ENCODE measurements around the gene ARHGAP33.
"Not testable (repeated sequence)": the region's sequence is repeated elsewhere in the genome, so short reads cannot be mapped to it uniquely, and the experiment has no call there.

The ARHGAP33 gene

DNA sequence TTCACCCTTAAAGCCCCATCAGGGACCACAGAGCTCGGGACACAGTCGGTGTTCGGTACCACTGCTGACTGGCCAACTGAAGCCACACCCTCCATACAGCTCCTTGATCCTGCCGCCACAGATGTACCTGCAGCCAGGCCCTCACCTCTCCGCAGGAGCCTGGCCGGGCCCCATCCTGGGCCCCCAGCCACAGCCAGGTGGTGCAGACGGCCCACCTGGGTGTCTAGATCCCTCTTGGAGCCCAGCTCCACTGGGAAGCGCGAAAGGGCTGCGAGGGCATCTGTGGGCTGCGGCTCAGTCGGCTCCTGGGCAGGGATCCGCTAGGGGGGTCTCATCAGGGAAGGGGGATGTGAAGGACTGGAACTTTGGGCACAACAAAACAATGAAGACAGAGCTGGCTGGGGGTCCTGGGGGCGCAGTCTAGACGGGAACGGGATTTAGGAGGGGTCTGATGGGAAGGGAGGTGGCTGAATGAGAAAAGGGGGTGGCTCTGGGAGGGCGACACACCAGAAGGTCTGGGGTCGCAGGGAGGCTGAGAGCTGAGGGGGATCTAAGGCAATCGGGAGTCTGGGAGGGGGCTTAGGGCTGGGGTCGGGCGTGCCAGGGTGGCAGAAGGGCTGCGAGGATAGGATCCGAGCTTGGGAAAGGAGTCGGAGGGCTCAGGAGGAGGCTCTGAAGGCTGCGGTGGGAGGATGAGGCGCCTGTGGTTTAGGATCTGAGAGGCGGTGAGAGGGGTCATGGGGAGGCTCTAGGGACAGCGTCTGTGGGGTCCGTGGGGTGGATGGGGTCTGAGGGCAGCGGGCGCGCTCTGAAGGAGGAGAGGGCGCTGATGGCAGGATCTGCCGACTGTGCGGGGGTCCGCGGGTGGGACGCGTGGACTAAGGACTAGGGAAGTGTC, 21.5 kb downstream of the ARHGAP33 start:
- FAIRE-seq, result no peak

GRCh38 chr19:35797663-35798062, 22.3 kb downstream of the ARHGAP33 start:
- no peak for FAIRE-seq

DNA sequence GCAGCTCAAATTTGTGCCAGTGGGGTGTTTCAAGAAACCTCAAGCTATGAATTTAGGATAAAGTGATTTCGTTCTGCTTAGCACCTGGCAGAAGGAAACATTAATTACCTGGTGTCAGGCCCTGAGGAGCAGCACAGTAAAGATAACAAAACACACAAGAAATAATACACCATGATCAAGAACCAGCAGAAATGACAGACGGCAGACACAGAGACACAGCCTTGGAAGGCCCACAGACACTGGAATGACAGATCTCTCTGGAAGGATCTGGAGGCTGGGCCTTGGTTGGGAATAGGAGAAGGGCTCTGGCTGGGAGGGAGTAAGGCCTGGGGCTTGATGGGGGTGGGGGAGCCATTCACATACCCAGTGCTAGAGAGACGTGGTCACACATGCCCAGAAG, 26.5 kb downstream of the ARHGAP33 start:
- FAIRE-seq, result no peak

GRCh38 chr19:35805526-35806102, 30.2 kb downstream of the ARHGAP33 start:
- FAIRE-seq, result no peak

GRCh38 chr19:35806597-35806996, 31.2 kb downstream of the ARHGAP33 start:
- no peak for FAIRE-seq

- FAIRE-seq, result no peak
These were observed 32.3 kb downstream of the ARHGAP33 start for GRCh38 chr19:35807633-35808032.

- no peak for FAIRE-seq
These were observed 36.2 kb downstream of the ARHGAP33 start for GRCh38 chr19:35811317-35812219.

DNA sequence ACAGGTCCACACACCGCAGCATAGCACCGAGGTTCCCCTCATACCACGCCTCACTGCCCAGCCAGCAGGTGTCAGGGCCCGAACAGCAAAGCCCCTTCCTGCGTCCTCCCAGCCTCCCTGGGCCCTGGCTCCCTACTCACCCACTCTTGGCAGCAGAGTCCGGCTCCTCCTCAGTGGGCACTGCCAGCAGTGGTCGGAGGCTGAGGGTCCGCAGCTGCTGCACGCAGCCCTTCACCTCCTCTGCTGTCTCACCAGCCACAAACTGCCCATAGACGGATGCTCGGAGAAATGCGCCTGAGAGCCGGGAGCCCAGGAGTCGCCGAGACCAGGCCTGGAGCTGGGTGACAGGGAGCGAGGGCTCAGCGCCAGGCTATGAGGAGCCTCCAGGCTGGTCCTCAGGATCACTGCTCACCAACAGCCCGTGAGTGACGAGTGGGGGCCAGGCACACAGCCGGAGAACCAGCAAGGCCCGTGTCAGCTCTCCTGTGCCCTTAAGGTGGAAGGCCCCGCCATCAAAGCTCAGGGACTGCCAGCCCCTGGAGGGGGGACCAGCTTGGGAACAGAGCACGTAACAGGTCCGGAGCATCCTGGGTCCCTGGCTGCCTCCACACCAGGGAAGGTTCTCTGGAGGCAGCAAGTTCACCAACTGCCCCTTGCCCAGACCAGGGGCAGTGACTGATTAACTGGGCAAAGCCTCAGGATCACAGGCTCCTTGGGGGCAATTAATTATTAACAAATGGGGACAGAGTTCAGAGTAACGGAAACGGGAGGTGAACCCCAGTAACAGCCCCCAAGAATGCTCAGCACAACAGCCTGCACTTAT, 37.1 kb downstream of the ARHGAP33 start, which contains the start of gene PRODH2:
PRODH2 (minus strand) TSS at position 626 of the 823 bp plus-strand sequence; CDS start at position 586, 40 bp downstream.
- no peak for FAIRE-seq

- no peak for FAIRE-seq
These were observed 37.9 kb downstream of the ARHGAP33 start for GRCh38 chr19:35813043-35813890.

DNA sequence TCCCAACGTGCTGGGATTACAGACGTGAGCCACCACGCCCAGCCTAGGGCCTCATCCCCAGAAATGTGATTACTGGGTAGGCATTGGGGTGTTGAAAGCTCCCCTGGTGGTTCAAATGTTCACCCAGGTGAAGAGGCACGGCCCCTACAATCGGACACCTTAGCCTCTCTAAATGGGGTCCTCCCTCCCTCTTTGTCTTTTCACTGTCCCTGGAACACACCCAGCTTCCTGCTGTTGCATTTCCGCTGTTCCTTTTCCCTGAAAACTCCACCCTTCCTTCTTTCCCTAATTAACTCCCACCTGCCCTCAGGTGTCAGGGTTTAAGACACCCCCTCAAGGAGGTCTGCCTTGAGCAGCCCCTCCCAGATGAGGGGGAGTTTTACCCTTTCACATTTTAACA, 40.9 kb downstream of the ARHGAP33 start:
- no peak for FAIRE-seq

- no peak for FAIRE-seq
These were observed 41.5 kb downstream of the ARHGAP33 start for GRCh38 chr19:35816846-35817245.

GRCh38 chr19:35818445-35818844, 43.1 kb downstream of the ARHGAP33 start:
- no peak for FAIRE-seq

GRCh38 chr19:35822579-35822978, 47.2 kb downstream of the ARHGAP33 start:
- no peak for FAIRE-seq

DNA sequence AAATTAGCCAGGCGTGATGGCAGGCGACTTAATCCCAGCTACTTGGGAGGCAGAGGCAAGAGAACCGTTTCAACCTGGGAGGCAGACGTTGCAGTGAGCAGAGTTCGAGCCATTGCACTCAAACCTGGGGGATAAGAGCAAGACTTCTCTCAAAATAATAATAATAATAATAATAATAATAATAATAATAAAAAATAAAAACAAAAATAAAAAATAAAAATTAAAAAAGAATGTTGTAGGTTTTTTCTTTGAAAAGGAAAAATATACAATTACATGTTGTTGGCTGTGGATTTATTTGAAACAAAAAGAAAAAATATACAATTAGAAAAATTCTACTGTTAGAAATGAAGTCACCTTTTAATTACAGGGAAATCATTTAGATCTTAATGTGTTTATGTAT, 48.8 kb downstream of the ARHGAP33 start:
- peak; percentile 48 for FAIRE-seq

GRCh38 chr19:35828692-35829301, 53.4 kb downstream of the ARHGAP33 start:
- no peak for FAIRE-seq

- FAIRE-seq, result no peak
These were observed 55.6 kb downstream of the ARHGAP33 start for GRCh38 chr19:35830986-35831385.

GRCh38 chr19:35832054-35832453, 56.7 kb downstream of the ARHGAP33 start:
- no peak for FAIRE-seq

GRCh38 chr19:35833972-35834371, 58.6 kb downstream of the ARHGAP33 start:
- no peak for FAIRE-seq

DNA sequence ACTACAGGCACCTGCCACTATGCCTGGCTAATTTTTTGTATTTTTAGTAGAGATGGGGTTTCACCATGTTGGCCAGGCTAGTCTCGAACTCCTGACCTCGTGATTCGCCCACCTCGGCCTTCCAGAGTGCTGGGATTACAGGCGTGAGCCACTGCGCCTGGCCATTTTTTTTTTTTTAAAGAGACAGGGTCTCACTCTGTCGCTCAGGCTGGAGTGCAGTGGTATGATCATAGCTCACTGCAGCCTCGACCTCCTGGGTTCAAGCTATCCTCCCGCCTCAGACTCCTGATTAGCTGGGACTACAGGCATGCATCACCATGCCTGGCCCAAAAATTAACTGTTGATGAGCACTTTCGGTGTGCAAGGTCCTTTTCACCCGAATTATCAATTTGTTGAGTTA, 60.7 kb downstream of the ARHGAP33 start:
- not testable (repeated sequence) for FAIRE-seq

All from A204.1 (cell line).